ENCODE measurements around the gene IGLL5. TPM values are rescaled to one million over a fixed set of nuclear protein-coding genes. Genes with fewer than 3 reads are reported as not detected.

IGLL5 gene
- total RNA-seq, 1 donor from 2014 or later = not detected

GRCh38 chr22:22856885-22857606, 30.6 kb upstream of the IGLL5 start:
- TF ChIP-seq CTCF (IDR thresholded peaks at IDR 0.05; ENCODE audit: insufficient read depth, low read length, severe bottlenecking) = no peak
- no peaks in the 10 kb centered on the region for H3K36me3 ChIP-seq (ENCODE audit: control insufficient read depth, insufficient read depth, low read length)
- no peak overlapping the region for H3K4me3 ChIP-seq (ENCODE audit: low read depth, low read length)
- FAIRE-seq = peak; percentile 13
- DNase-seq (ENCODE audit: low read depth) = no peak
- H3K27me3 ChIP-seq (ENCODE audit: control insufficient read depth, insufficient read depth, low read length) = no peaks in the 10 kb centered on the region

GRCh38 chr22:22857607-22858558, 29.7 kb upstream of the IGLL5 start:
- no peak for TF ChIP-seq CTCF (IDR thresholded peaks at IDR 0.05; ENCODE audit: insufficient read depth, low read length, severe bottlenecking)
- no peaks in the 10 kb centered on the region for H3K36me3 ChIP-seq (ENCODE audit: control insufficient read depth, insufficient read depth, low read length)
- no peak overlapping the region for H3K4me3 ChIP-seq (ENCODE audit: low read depth, low read length)
- no peaks in the 10 kb centered on the region for H3K27me3 ChIP-seq (ENCODE audit: control insufficient read depth, insufficient read depth, low read length)
- FAIRE-seq = no peak
- no peak for DNase-seq (ENCODE audit: low read depth)

GRCh38 chr22:22858559-22858937, 29.1 kb upstream of the IGLL5 start:
- Histone ChIP-seq H3K36me3 (ENCODE audit: control insufficient read depth, insufficient read depth, low read length) (no peaks in the 10 kb centered on the region), H3K4me3 (ENCODE audit: low read depth, low read length) (no peak overlapping the region), H3K27me3 (ENCODE audit: control insufficient read depth, insufficient read depth, low read length) (no peaks in the 10 kb centered on the region)
- no peak for TF ChIP-seq CTCF (IDR thresholded peaks at IDR 0.05; ENCODE audit: insufficient read depth, low read length, severe bottlenecking)
- FAIRE-seq (peak; percentile 47), DNase-seq (ENCODE audit: low read depth) (no peak)

GRCh38 chr22:22863001-22863400, 24.6 kb upstream of the IGLL5 start:
- DNase-seq (ENCODE audit: low read depth) (no peak), FAIRE-seq (no peak)
- Histone ChIP-seq H3K4me3 (ENCODE audit: low read depth, low read length) (no peak overlapping the region), H3K36me3 (ENCODE audit: control insufficient read depth, insufficient read depth, low read length) (no peaks in the 10 kb centered on the region), H3K27me3 (ENCODE audit: control insufficient read depth, insufficient read depth, low read length) (no peaks in the 10 kb centered on the region)
- no peak for TF ChIP-seq CTCF (IDR thresholded peaks at IDR 0.05; ENCODE audit: insufficient read depth, low read length, severe bottlenecking)

GRCh38 chr22:22865311-22866072, 22.1 kb upstream of the IGLL5 start:
- no peak overlapping the region for H3K4me3 ChIP-seq (ENCODE audit: low read depth, low read length)
- H3K27me3 ChIP-seq (ENCODE audit: control insufficient read depth, insufficient read depth, low read length) = no peaks in the 10 kb centered on the region
- no peak for DNase-seq (ENCODE audit: low read depth)
- no peak for TF ChIP-seq CTCF (IDR thresholded peaks at IDR 0.05; ENCODE audit: insufficient read depth, low read length, severe bottlenecking)
- peak; percentile 13 for FAIRE-seq
- H3K36me3 ChIP-seq (ENCODE audit: control insufficient read depth, insufficient read depth, low read length) = no peaks in the 10 kb centered on the region
